ENCODE results near the gene KLF11. TPM values are rescaled to one million over a fixed set of nuclear protein-coding genes. Genes with fewer than 3 reads are reported as not detected.

KLF11 gene
- polyA plus RNA-seq, 2 of the 4 experiments (the other 2 are of a cell fraction) = 2.8 to 8.2 TPM

- no peak for TF ChIP-seq ZFP36 (IDR thresholded peaks at IDR 0.05; ENCODE audit: borderline replicate concordance, partially characterized antibody)
- TF ChIP-seq, protein P1, sequence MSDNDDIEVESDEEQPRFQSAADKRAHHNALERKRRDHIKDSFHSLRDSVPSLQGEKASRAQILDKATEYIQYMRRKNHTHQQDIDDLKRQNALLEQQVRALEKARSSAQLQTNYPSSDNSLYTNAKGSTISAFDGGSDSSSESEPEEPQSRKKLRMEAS (IDR thresholded peaks at IDR 0.05) = no peak
- TF ChIP-seq HOXB5 (CRISPR knock-in tag; IDR thresholded peaks at IDR 0.05) = no peak
- no peak for TF ChIP-seq CHD2 (IDR thresholded peaks at IDR 0.05; ENCODE audit: low read length, partially characterized antibody)
- no peak for TF ChIP-seq ZC3H11A (IDR thresholded peaks at IDR 0.05)
- TF ChIP-seq JUNB (IDR thresholded peaks at IDR 0.05) = no peak
- TF ChIP-seq ZNF302 (CRISPR knock-in tag; IDR thresholded peaks at IDR 0.05) = no peak
- TF ChIP-seq HOXA7 (CRISPR knock-in tag; IDR thresholded peaks at IDR 0.05) = no peak
These were observed 4.6 kb upstream of the KLF11 start (continued) for GRCh38 chr2:10038716-10039115.

DNA sequence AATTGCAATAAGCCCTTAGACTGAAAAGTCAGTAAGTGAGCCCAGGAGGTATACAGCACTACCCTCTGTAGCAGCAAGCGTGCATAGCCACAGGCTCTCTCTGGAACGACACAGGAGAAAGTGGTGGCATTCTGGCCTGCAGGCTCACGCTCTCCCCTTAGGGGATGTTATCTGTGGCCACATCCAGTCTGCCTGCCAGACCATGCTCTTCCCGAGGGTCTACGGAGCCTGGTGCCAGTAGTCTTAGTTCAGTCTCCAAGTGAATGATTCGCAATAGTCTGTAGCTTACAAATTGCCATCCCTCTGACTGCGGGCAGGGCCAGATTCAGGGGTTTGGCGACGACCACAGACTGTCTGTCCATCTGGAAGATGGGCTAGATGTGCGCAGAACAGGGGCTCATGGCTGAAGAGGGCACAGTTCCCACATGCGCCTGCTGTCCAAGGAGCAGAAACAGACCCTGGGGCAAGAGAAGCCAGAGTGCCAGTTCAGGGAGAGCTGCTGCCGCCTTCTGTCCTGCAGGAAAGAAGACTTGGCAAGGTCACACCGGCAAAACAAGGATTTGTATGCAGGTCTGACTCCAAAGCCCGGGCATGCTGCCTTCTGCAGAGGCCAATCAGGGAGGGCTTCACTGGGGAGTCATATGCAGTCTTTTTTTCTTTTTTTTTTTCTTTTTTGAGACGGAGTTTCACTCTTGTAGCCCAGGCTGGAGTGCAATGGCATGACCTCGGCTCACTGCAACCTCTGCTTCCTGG, 3.5 kb upstream of the KLF11 start:
- FAIRE-seq (no peak), ATAC-seq (no peak), DNase-seq (ENCODE audit: low read depth in 1 of 2, low spot score in 1 of 2) (no peak)
- no peak overlapping the region for H3K27ac ChIP-seq
- H3K4me3 ChIP-seq = no peak overlapping the region
- ChIA-PET CTCF (interaction anchor here (0.7 to 8.6 kb wide), 5 partner anchors 10 to 237 kb away, joined by 3 to 80 read pairs (median 4); no protein-coding TSS in a partner anchor), POLR2A (no interaction called here)
- no peak overlapping the region for H3K4me2 ChIP-seq
- TF ChIP-seq JUN (IDR thresholded peaks at IDR 0.05) = no peak
- no peak for TF ChIP-seq PBX3 (IDR thresholded peaks at IDR 0.05)
- TF ChIP-seq, protein P2, sequence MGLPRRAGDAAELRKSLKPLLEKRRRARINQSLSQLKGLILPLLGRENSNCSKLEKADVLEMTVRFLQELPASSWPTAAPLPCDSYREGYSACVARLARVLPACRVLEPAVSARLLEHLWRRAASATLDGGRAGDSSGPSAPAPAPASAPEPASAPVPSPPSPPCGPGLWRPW (IDR thresholded peaks at IDR 0.05) = no peak
- TF ChIP-seq ZFP36 (IDR thresholded peaks at IDR 0.05; ENCODE audit: borderline replicate concordance, partially characterized antibody) = no peak
- TF ChIP-seq FOSL2 (IDR thresholded peaks at IDR 0.05) = no peak
- TF ChIP-seq FOSL2 (CRISPR knock-in tag; IDR thresholded peaks at IDR 0.05) = no peak
- TF ChIP-seq RARB (CRISPR knock-in tag; IDR thresholded peaks at IDR 0.05) = no peak
- no peak for TF ChIP-seq EHMT2 (IDR thresholded peaks at IDR 0.05; ENCODE audit: low read depth)
- TF ChIP-seq PHF8 (IDR thresholded peaks at IDR 0.05; ENCODE audit: borderline replicate concordance, low read depth) = no peak
- TF ChIP-seq BHLHE40 (IDR thresholded peaks at IDR 0.05; ENCODE audit: low read depth, low read length) = no peak
- no peak for TF ChIP-seq HOXB5 (CRISPR knock-in tag; IDR thresholded peaks at IDR 0.05)
- H3K9me3 ChIP-seq = peaks cover 12% of the 10 kb centered on the region
- H3K4me1 ChIP-seq = peaks cover 16% of the 10 kb centered on the region
- 85% methylated on average over 16 of the region's 16 CpGs for WGBS (ENCODE audit: missing lambda C conversion rate)

GRCh38 chr2:10041711-10042110, 1.6 kb upstream of the KLF11 start:
- H3K27ac ChIP-seq = no peak overlapping the region
- no peak for ATAC-seq
- POLR2A ChIA-PET = no interaction called here
- H3K4me3 ChIP-seq = no peak overlapping the region
- CTCF ChIA-PET = interaction anchor here (0.6 to 12.0 kb wide), 4 partner anchors 13 to 314 kb away, joined by 3 to 149 read pairs (median 3); no protein-coding TSS in a partner anchor
- peaks cover 12% of the 10 kb centered on the region for H3K9me3 ChIP-seq
- H3K4me2 ChIP-seq = no peak overlapping the region
- DNase-seq (ENCODE audit: low read depth in 1 of 2, low spot score in 1 of 2) = no peak
- 94% methylated on average over 14 of the region's 14 CpGs for WGBS (ENCODE audit: missing lambda C conversion rate)
- TF ChIP-seq JUN (IDR thresholded peaks at IDR 0.05) (no peak), POLR2AphosphoS2 (conservative IDR thresholded peaks at IDR 0.05; ENCODE audit: low read length) (no peak), RAD21 (conservative IDR thresholded peaks at IDR 0.05 in 1 of 2, IDR thresholded peaks at IDR 0.05 in 1 of 2) (no peak), EHF (CRISPR knock-in tag; IDR thresholded peaks at IDR 0.05) (no peak), FOSB (CRISPR knock-in tag; IDR thresholded peaks at IDR 0.05) (no peak)
- H3K4me1 ChIP-seq = peaks cover 4% of the 10 kb centered on the region
- no peak for FAIRE-seq
